Colonic mucosa (tissue), 4 donors: Measurements from ENCODE around the gene HEXD. TPM values are rescaled to one million over a fixed set of nuclear protein-coding genes. Genes with fewer than 3 reads are reported as not detected.

Experiments used
- DNase-seq: peaks from one replicate; pipeline ENCODE4 v3.0.0-alpha.2; 2020
- H3K27ac ChIP-seq: fragments of 200-600 bp; one replicate; pipeline ENCODE4 v1.8.0; 2021
- H3K27me3 ChIP-seq: fragments of 200-600 bp; one replicate; pipeline ENCODE4 v1.8.0; 2021
- H3K36me3 ChIP-seq: fragments of 200-600 bp; one replicate; pipeline ENCODE4 v1.8.0; 2021
- H3K4me1 ChIP-seq: fragments of 200-600 bp; one replicate; pipeline ENCODE4 v1.8.0; 2021; ENCODE audit warnings: mild to moderate bottlenecking
- H3K4me3 ChIP-seq: fragments of 200-600 bp; one replicate; pipeline ENCODE4 v1.8.0; 2021
- H3K9ac ChIP-seq, 2 donors: one replicate each; pipeline ENCODE4 v1.7.0; 2013; ENCODE audit warnings: control low read depth in 2 of 2, low read depth in 2 of 2, low read length in 2 of 2
- H3K9me3 ChIP-seq: fragments of 200-600 bp; one replicate; pipeline ENCODE4 v1.8.0; 2021
- intact Hi-C: fragments of 100-400 bp; cut with DNase I; formaldehyde crosslinking; loops from one replicate; pipeline ENCODE4 v1.14.1; 2022
- total RNA-seq, 2 donors: library from RNA; stranded (reverse); fragmentation: NEBNext Ultra II Directional in 1 of 2; extraction: Animal tissue kit (Norgen Biotek cat#: 25700) in 1 of 2; gene quantifications; one replicate each; pipeline ENCODE4 v1.2.1, GENCODE V29; 2021
- TF ChIP-seq, protein P1 (sequence below): fragments of 200-600 bp; IDR thresholded peaks from one replicate; pipeline ENCODE4 v1.8.0; 2022; ENCODE audit warnings: antibody characterized with exemption, mild to moderate bottlenecking
- donor health status: healthy.
- donor health status: DM: no; HTN: no; CAD: no.
- donor health status: DM: no; HTN: no; CAD: no.

Gene HEXD
- total RNA-seq, 2 donors from 2014 or later = 26.3 to 31.4 TPM

DNA sequence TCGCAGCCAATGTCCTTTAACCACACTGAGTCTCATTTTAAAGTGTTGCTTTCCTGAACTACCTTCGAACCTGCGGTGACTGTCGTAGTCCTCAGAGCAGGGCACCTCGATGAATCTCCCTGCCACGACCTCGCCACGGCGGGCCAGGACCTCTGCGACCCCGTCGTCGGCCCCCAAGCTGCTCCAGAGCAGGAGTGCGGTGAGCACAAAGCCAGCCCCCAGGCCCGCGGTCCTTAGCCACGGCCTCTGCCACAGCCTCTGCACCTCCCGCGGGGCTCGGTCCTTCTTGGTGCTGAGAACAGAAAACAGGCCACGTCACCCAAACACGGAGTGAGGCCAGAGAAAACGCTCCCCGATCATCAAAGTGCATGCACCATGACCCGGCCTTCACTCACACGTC is 2.8 kb upstream of the HEXD start:
- Histone ChIP-seq H3K9ac (no peak overlapping the region), H3K27me3 (no peaks in the 10 kb centered on the region), H3K9me3 (no peaks in the 10 kb centered on the region), H3K4me1 (no peaks in the 10 kb centered on the region), H3K27ac (no peak overlapping the region), H3K36me3 (no peaks in the 10 kb centered on the region), H3K4me3 (no peak overlapping the region)
- DNase-seq = no peak
- intact Hi-C loops = no loop called here
- TF ChIP-seq, protein P1, sequence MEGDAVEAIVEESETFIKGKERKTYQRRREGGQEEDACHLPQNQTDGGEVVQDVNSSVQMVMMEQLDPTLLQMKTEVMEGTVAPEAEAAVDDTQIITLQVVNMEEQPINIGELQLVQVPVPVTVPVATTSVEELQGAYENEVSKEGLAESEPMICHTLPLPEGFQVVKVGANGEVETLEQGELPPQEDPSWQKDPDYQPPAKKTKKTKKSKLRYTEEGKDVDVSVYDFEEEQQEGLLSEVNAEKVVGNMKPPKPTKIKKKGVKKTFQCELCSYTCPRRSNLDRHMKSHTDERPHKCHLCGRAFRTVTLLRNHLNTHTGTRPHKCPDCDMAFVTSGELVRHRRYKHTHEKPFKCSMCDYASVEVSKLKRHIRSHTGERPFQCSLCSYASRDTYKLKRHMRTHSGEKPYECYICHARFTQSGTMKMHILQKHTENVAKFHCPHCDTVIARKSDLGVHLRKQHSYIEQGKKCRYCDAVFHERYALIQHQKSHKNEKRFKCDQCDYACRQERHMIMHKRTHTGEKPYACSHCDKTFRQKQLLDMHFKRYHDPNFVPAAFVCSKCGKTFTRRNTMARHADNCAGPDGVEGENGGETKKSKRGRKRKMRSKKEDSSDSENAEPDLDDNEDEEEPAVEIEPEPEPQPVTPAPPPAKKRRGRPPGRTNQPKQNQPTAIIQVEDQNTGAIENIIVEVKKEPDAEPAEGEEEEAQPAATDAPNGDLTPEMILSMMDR = no peak

DNA sequence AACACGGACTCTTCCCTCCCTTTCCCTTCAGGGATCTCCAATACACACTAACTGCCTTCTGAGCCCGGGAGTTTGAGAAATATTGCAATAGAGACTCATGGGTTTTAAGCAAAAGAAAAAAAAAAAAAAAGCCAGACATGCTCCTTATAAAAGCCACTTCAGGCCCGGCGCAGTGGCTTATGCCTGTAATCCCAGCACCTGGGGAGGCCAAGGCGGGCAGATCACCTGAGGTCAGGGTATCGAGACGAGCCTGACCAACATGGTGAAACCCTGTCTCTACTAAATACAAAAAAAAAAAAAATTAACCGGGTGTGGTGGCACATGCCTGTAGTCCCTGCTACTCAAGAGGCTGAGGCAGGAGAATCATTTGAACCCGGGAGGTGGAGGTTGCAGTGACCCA is 2.4 kb upstream of the HEXD start:
- Histone ChIP-seq H3K9ac (no peak overlapping the region), H3K36me3 (no peaks in the 10 kb centered on the region), H3K27me3 (no peaks in the 10 kb centered on the region), H3K9me3 (no peaks in the 10 kb centered on the region), H3K27ac (no peak overlapping the region), H3K4me3 (no peak overlapping the region), H3K4me1 (no peaks in the 10 kb centered on the region)
- TF ChIP-seq, protein P1 = no peak
- intact Hi-C loops = no loop called here
- DNase-seq = no peak

DNA sequence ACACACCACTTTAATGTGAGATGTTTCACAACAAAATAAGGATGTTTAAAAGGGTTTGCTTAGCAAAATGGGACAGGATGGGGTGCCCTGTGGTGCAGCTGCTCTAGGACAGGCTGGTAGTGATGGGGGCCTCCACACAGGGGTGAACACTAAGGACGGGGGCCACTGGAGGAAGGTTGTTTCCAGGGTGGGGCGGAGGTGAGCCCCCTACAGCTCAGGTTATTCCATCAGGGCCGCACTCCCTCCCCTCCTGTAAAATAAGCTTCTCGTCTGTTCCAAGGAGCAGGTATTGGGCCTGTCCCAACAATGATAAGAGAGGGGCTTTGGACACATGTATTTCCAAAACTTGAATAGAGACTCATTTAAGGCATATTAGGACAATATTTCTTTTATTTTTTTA is 1.9 kb upstream of the HEXD start:
- Histone ChIP-seq H3K4me3 (no peak overlapping the region), H3K4me1 (no peaks in the 10 kb centered on the region), H3K9ac (no peak overlapping the region), H3K9me3 (no peaks in the 10 kb centered on the region), H3K27ac (no peak overlapping the region), H3K36me3 (no peaks in the 10 kb centered on the region), H3K27me3 (no peaks in the 10 kb centered on the region)
- DNase-seq = no peak
- TF ChIP-seq, protein P1 = no peak
- intact Hi-C loops = no loop called here

DNA sequence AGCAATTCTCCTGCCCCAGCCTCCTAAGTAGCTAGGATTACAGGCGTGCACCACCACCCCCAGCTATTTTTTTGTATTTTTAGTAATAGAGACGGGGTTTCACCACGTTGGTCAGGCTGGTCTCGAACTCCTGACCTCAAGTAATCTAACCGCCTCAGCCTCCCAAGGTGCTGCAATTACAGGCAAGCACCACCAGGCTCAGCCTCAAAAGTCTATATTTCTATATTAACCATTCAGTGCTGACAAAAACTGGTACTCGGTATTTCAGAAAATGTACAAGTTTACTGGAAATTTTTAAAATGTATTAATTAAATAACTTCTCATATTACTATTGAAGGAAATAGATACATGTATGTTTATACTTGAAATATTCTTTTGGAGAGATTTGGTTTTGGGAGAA is 1.4 kb upstream of the HEXD start:
- TF ChIP-seq, protein P1 = no peak
- intact Hi-C loops = no loop called here
- DNase-seq = no peak
- Histone ChIP-seq H3K9ac (no peak overlapping the region), H3K9me3 (no peaks in the 10 kb centered on the region), H3K27me3 (no peaks in the 10 kb centered on the region), H3K36me3 (no peaks in the 10 kb centered on the region), H3K4me1 (no peaks in the 10 kb centered on the region), H3K4me3 (no peak overlapping the region), H3K27ac (no peak overlapping the region)

DNA sequence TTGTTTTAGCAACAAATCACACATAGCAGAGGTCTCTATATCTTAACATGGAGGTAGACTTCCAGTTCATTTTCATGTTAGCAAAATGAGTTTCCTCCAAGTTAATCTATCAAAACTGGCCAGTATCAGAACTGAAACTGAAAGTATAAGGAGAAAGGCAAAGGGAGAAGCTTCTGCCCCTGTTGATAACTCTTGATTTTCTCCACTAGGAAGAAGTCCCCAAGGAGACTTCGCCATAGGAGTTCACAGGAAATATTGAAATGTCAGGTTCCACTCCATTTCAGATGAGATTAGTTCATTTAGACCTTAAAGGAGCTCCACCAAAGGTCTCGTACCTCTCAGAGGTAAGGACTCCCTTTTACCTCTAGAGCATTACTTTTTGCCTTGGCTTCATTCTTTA is 1.4 kb downstream of the HEXD start:
- intact Hi-C loops = no loop called here
- Histone ChIP-seq H3K27ac (peak overlapping the region; percentile 82), H3K4me1 (no peaks in the 10 kb centered on the region), H3K9me3 (no peaks in the 10 kb centered on the region), H3K4me3 (peak overlapping the region; percentile 66), H3K9ac (peak overlapping the region in 1 of 2 donors; percentile 89), H3K27me3 (no peaks in the 10 kb centered on the region), H3K36me3 (no peaks in the 10 kb centered on the region)
- no peak for DNase-seq
- TF ChIP-seq, protein P1 = no peak
